GM21381 (cell line): ENCODE data around the gene CFHR1.

ENCODE experiments used
- ATAC-seq: cut with Tn5 transposase; IDR thresholded peaks from one replicate; pipeline ENCODE4 v1.9.1; 2021; ENCODE audit warnings: mild to moderate bottlenecking, moderate library complexity; ENCODE audit not compliant: unreplicated experiment

The CFHR1 gene

DNA sequence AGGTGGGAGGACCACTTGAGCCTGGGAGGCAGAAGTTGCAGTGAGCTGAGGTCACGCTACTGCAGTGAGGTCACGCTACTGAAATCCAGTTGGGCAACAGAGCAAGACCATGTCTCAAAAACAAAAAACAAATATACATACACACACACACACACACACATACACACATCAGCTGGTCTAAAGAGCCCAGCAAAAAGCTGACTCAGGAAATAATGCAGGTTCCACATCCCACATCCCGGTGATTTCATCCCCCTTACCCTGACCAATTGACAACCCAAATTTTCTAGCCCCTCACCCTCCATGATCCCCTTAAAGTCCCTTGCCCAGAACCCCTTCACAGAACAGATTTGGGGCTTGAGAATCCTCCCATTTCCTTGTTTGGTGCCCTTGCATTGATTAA is 56.4 kb downstream of the CFHR1 start:
- no peak for ATAC-seq

- no peak for ATAC-seq
Observed at GRCh38 chr1:196877964-196878363, 58.4 kb downstream of the CFHR1 start.
